Gastroesophageal sphincter (tissue), 4 donors: ENCODE data around the gene ANKRD65. TPM values are rescaled to one million over a fixed set of nuclear protein-coding genes. Genes with fewer than 3 reads are reported as not detected.
A peak's percentile ranks its signal among the peaks of the same experiment; 100 is the strongest.

ENCODE experiments used
- ATAC-seq: fragments of 150-250 bp; one replicate; pipeline ENCODE4 v1.9.1; 2016; ENCODE audit warnings: mild to moderate bottlenecking, moderate library complexity
- H3K27ac ChIP-seq, 4 donors: fragments of 200-600 bp; sonication (generic) in 3 of 4; 1 replicate in 3 of 4; 2 replicates in 1 of 4; pipeline ENCODE4 v1.5.1; 2016 to 2019
- H3K27me3 ChIP-seq: fragments of 200-600 bp; sonication (generic); one replicate; pipeline ENCODE4 v1.5.1; 2019
- H3K36me3 ChIP-seq, 2 donors: fragments of 200-600 bp; sonication (generic); one replicate each; pipeline ENCODE4 v1.5.1; 2019; ENCODE audit warnings: control low read depth in 1 of 2
- H3K4me1 ChIP-seq, 3 donors: fragments of 200-600 bp; sonication (generic); 1 replicate in 2 of 3; 2 replicates in 1 of 3; pipeline ENCODE4 v1.5.1; 2016 to 2019; ENCODE audit warnings: control low read depth in 2 of 3
- H3K4me3 ChIP-seq, 2 donors: fragments of 200-600 bp; sonication (generic); one replicate each; pipeline ENCODE4 v1.5.1; 2019; ENCODE audit warnings: mild to moderate bottlenecking in 1 of 2, moderate library complexity in 1 of 2
- H3K9me3 ChIP-seq, 3 donors: fragments of 200-600 bp; sonication (generic); one replicate each; pipeline ENCODE4 v1.5.1; 2017 to 2019; ENCODE audit warnings: control low read depth in 2 of 3
- EP300 ChIP-seq: sonication (generic); formaldehyde crosslinking; IDR thresholded peaks from one replicate; pipeline ENCODE4 v1.6.1; 2017; ENCODE audit warnings: antibody characterized with exemption, mild to moderate bottlenecking
- POLR2A ChIP-seq, 2 donors: fragments of 450-650 bp; IDR thresholded peaks; one replicate each; pipeline ENCODE4 v1.6.1; 2017; ENCODE audit warnings: antibody characterized with exemption in 2 of 2, mild to moderate bottlenecking in 2 of 2, moderate library complexity in 1 of 2
- POLR2AphosphoS5 ChIP-seq: sonication (generic); formaldehyde crosslinking; IDR thresholded peaks from one replicate; pipeline ENCODE4 v1.6.1; 2017; ENCODE audit warnings: antibody characterized with exemption
- WGBS, 2 donors: methylation state at CpG; one replicate each; pipeline ENCODE4 v1.1.5; 2018; ENCODE audit warnings: low coverage in 1 of 2; 5-methylcytosine and 5-hydroxymethylcytosine counted together
- total RNA-seq, 4 donors: library from RNA; depleted of rRNA; stranded (reverse); fragments of >200 nt; gene quantifications; one replicate each; pipeline ENCODE4 v1.1.0, GENCODE V29; 2016
- TF ChIP-seq, protein P1 (sequence below), 4 experiments: fragments of 200-600 bp in 2 of 4; fragments of 450-650 bp in 2 of 4; sonication (generic) in 1 of 4; IDR thresholded peaks; one replicate each; pipeline ENCODE4 v1.5.1; 2017 to 2019; ENCODE audit warnings: antibody characterized with exemption in 4 of 4, mild to moderate bottlenecking in 2 of 4, moderate library complexity in 2 of 4

The ANKRD65 gene
- total RNA-seq, 4 donors from 2014 or later: 8.7 to 16.9 (median 10.3) TPM

DNA sequence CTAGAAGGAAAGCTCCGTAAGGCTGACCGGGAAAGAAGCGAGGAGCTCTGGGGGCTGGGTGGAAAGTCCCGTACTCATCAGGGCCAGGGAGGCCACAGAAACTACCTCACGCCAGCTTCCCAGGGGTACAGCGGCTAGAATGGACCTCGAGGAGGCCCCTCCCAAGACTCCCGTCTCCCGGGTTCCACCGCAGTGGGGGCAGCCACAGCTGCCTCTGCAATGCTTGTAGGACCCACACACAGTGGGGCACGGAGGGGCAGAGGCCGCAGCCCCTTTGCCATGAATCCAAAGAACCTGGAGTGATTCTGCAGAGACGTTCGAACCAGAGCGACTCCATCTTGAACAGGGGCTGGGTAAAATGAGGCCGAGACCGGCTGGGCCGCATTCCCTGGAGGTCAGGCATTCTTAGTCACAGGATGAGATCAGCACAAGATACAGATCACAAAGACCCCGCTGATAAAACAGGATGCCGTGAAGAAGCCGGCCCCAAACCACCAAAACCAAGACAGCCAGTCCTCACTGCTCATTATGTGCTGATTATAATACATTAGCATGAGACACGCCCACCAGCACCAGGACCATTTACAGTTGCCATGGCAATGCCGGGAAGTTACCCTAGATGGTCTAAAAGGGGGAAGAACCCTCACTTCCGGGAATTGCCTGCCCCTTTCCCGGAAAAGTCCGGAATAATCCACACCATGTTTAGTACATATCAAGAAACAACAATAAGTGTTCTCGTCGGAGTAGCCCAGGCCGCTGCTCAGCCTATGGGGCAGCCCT, 1.6 kb upstream of the ANKRD65 start:
- Histone ChIP-seq H3K36me3 (no peaks in the 10 kb centered on the region), H3K4me1 (peaks cover 0 to 52% (median 8%) of the 10 kb centered on the region in 3 donors), H3K9me3 (no peaks in the 10 kb centered on the region), H3K27ac (peak overlapping the region in 2 of 4 donors; percentile 31 to 76), H3K27me3 (no peaks in the 10 kb centered on the region), H3K4me3 (no peak overlapping the region)
- TF ChIP-seq POLR2AphosphoS5: no peak
- no peak for TF ChIP-seq POLR2A (IDR thresholded peaks at IDR 0.05)
- TF ChIP-seq EP300: no peak
- TF ChIP-seq, protein P1, sequence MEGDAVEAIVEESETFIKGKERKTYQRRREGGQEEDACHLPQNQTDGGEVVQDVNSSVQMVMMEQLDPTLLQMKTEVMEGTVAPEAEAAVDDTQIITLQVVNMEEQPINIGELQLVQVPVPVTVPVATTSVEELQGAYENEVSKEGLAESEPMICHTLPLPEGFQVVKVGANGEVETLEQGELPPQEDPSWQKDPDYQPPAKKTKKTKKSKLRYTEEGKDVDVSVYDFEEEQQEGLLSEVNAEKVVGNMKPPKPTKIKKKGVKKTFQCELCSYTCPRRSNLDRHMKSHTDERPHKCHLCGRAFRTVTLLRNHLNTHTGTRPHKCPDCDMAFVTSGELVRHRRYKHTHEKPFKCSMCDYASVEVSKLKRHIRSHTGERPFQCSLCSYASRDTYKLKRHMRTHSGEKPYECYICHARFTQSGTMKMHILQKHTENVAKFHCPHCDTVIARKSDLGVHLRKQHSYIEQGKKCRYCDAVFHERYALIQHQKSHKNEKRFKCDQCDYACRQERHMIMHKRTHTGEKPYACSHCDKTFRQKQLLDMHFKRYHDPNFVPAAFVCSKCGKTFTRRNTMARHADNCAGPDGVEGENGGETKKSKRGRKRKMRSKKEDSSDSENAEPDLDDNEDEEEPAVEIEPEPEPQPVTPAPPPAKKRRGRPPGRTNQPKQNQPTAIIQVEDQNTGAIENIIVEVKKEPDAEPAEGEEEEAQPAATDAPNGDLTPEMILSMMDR (IDR thresholded peaks at IDR 0.05): no peak
- ATAC-seq: no peak
- 45 to 53% methylated on average over 7 to 15 of the region's 29 CpGs for WGBS, 2 donors

GRCh38 chr1:1421907-1422464, 910 bp upstream of the ANKRD65 start:
- Histone ChIP-seq H3K4me1 (peaks cover 0 to 46% (median 8%) of the 10 kb centered on the region in 3 donors), H3K36me3 (no peaks in the 10 kb centered on the region), H3K9me3 (no peaks in the 10 kb centered on the region), H3K4me3 (no peak overlapping the region), H3K27ac (peak overlapping the region in 2 of 4 donors; percentile 54 to 76), H3K27me3 (no peaks in the 10 kb centered on the region)
- TF ChIP-seq, protein P1 (IDR thresholded peaks at IDR 0.05): no peak
- TF ChIP-seq POLR2A (IDR thresholded peaks at IDR 0.05) (no peak), EP300 (no peak), POLR2AphosphoS5 (no peak)
- 65% methylated on average over 3 of the region's 7 CpGs; no CpG with 5 or more reads in 1 of the 2 donors for WGBS, 2 donors
- ATAC-seq: no peak

GRCh38 chr1:1420654-1421141, 378 bp downstream of the ANKRD65 start:
- Histone ChIP-seq H3K27me3 (no peaks in the 10 kb centered on the region), H3K9me3 (no peaks in the 10 kb centered on the region), H3K4me3 (peak overlapping the region; percentile 28 to 57), H3K36me3 (no peaks in the 10 kb centered on the region), H3K27ac (peak overlapping the region in 3 of 4 donors; percentile 37 to 76 (median 54)), H3K4me1 (peaks cover 0 to 34% (median 8%) of the 10 kb centered on the region in 3 donors)
- ATAC-seq: no peak
- TF ChIP-seq POLR2A (IDR thresholded peaks at IDR 0.05) (no peak), EP300 (no peak), POLR2AphosphoS5 (no peak)
- TF ChIP-seq, protein P1 (IDR thresholded peaks at IDR 0.05): no peak
- WGBS, 2 donors: 20 to 60% methylated on average over 1 of the region's 12 CpGs

- Histone ChIP-seq H3K4me3 (peak overlapping the region; percentile 29 to 57), H3K36me3 (no peaks in the 10 kb centered on the region), H3K4me1 (peaks cover 0 to 34% (median 8%) of the 10 kb centered on the region in 3 donors), H3K27ac (peak overlapping the region; percentile 41 to 90 (median 82)), H3K9me3 (no peaks in the 10 kb centered on the region), H3K27me3 (no peaks in the 10 kb centered on the region)
- TF ChIP-seq, protein P1 (IDR thresholded peaks at IDR 0.05): peak in 2 of 4 experiments; percentile 23 to 26
- TF ChIP-seq POLR2AphosphoS5: no peak
- WGBS, 2 donors: 0% methylated on average over 1 of the region's 112 CpGs; no CpG with 5 or more reads in 1 of the 2 donors
- ATAC-seq: peak; percentile 84
Observed at GRCh38 chr1:1419813-1420653, 1.0 kb downstream of the ANKRD65 start.
